Measurements from ENCODE around the gene UCN2.

The UCN2 gene

DNA sequence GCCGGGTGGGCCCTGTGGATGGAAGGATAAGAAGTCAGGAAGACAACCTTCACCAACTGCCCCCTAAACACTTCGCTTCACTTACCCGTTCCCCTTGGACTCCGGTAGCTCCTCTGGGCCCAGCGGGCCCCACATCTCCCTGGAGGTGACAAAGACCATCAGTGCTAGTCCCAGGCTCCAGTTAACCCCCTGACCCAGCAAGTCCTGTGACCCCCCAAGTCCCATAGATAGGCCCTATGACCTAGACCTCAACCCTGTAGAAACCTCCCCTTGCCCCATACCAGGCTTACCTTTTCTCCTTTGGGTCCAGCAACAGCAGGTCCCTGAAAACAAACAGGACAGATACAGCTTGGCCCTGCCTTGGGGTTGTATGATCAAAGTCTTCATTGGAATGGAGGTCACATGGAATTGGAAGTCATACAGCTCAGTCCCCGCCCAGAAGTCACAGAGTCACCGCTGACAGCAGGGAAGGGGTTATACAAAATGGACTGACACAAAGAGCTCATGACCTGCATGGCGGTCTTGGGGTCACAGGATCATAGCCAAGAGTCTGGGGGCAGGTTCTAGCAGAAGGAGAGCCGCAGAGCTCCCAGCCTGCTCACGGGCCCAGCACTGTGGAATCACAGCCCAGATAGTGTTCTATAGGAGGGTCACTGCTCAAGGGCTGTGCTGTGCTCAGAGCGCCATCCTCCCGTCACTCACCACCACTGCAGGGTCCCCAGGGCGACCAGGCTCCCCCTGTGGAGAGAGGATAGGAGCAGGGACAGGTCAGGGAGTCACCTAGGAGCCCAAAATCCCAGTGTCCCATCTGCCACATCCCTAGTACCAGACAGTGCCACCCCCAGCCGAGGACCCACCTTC lies 18.3 kb upstream of the UCN2 start:
- DNase-seq (ENCODE audit: low spot score in 2 of 2) (no peak), ATAC-seq (replicated peaks; ENCODE audit: extremely low read depth, poor library complexity, severe bottlenecking) (no peak)
- no peak overlapping the region for H3K27ac Mint-ChIP-seq (ENCODE audit: low read depth)
- no peaks in the 10 kb centered on the region for H3K4me1 Mint-ChIP-seq
- H3K9me3 Mint-ChIP-seq = no peaks in the 10 kb centered on the region
- H3K36me3 Mint-ChIP-seq (ENCODE audit: insufficient read depth) = peaks cover 1% of the 10 kb centered on the region
- H3K27me3 Mint-ChIP-seq = peaks cover 19% of the 10 kb centered on the region
- H3K4me3 Mint-ChIP-seq = no peak overlapping the region

DNA sequence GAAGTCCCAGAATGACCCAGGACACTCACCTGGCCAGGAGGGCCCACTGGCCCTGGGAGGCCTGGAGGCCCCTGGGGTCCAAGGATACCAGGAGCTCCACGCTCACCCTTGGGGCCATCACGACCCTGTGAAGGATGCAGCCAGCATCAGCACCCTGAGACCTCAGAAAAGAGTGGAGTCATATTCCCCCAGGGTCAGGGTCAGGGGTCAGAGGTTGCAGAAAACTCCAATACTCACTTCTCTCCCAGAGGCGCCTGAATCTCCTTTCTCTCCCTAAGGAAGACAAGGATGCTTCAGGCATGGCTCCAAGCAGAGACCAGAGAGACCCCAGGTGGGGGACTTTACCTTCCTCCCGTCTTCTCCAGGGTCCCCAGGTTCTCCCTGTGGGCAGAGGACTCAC lies 13.1 kb upstream of the UCN2 start:
- Mint-ChIP-seq H3K36me3 (ENCODE audit: insufficient read depth) (peaks cover 1% of the 10 kb centered on the region), H3K27me3 (peaks cover 11% of the 10 kb centered on the region), H3K27ac (ENCODE audit: low read depth) (no peak overlapping the region), H3K9me3 (no peaks in the 10 kb centered on the region), H3K4me1 (no peaks in the 10 kb centered on the region), H3K4me3 (no peak overlapping the region)
- no peak for ATAC-seq (replicated peaks; ENCODE audit: extremely low read depth, poor library complexity, severe bottlenecking)
- DNase-seq (ENCODE audit: low spot score in 2 of 2) = no peak

DNA sequence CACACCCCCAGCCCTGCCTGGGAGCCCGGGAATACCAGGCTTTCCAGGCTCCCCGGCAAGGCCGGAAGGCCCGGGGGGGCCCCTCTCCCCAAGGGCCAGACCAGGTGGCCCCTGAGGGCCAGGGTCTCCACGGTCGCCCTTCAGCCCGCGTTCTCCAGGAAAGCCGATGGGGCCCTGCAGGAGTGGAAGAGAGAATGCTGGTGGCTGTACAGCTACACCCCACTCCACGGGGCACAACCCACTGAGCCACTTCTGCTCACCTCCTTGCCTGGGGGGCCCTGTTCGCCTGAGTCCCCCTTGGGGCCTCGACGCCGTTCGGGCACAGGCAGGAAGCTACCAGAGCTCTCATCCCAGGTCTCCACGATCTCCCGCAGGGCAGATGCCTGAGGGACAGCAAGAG lies 11.8 kb upstream of the UCN2 start:
- no peak overlapping the region for H3K4me3 Mint-ChIP-seq
- no peaks in the 10 kb centered on the region for H3K36me3 Mint-ChIP-seq (ENCODE audit: insufficient read depth)
- H3K27ac Mint-ChIP-seq (ENCODE audit: low read depth) = no peak overlapping the region
- peaks cover 3% of the 10 kb centered on the region for H3K27me3 Mint-ChIP-seq
- ATAC-seq (replicated peaks; ENCODE audit: extremely low read depth, poor library complexity, severe bottlenecking) (no peak), DNase-seq (ENCODE audit: low spot score in 2 of 2) (no peak)
- H3K9me3 Mint-ChIP-seq = no peaks in the 10 kb centered on the region
- no peaks in the 10 kb centered on the region for H3K4me1 Mint-ChIP-seq

DNA sequence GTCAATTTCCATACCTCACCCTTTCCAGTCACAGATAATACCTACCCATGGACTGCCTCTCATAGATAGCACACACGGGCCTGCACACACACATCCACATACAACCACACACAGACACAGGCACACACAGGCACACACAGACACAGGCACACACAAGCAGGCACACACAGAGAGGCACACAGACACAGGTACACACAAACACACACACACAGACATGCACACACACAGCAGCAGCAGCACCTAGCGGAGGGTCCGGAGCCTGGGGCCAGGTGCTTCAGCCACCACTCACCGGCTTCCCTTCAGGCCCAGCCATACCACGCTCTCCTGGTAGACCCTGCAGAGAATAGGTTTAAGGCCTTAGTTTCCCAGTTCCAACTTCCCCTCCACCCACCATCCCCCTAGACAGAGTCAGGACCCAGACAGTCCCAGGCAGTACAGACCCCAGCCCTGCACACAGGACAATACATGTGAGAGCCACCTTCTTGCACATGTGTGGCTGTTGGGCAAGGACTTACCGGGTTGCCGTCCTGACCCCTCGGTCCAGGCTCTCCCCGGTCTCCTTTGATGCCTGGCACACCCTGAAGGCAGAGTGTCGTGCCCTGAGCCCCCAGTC lies 10.5 kb upstream of the UCN2 start:
- Mint-ChIP-seq H3K27me3 (no peaks in the 10 kb centered on the region), H3K9me3 (no peaks in the 10 kb centered on the region), H3K27ac (ENCODE audit: low read depth) (no peak overlapping the region), H3K4me1 (no peaks in the 10 kb centered on the region), H3K36me3 (ENCODE audit: insufficient read depth) (no peaks in the 10 kb centered on the region), H3K4me3 (no peak overlapping the region)
- DNase-seq (ENCODE audit: low spot score in 2 of 2) (no peak), ATAC-seq (replicated peaks; ENCODE audit: extremely low read depth, poor library complexity, severe bottlenecking) (no peak)

DNA sequence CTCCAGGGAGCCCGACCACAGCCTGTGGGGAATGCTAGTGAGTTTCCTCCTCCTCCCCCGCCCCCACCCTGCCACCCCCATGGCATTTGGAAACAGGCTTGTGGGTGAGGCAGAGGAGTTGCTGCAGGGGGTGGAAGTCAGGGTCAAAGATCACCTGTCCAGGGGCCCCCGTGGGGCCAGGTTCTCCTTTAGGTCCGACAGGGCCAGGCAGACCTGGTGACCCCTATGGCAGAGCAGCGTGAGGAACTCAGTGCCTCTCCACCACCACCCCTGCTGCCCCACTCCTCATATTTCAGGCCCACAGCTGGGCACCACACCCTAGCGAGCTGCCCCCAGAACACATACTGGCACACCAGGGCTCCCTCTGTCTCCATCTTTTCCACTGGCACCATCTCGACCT lies 8.9 kb upstream of the UCN2 start:
- H3K9me3 Mint-ChIP-seq = no peaks in the 10 kb centered on the region
- H3K27me3 Mint-ChIP-seq = no peaks in the 10 kb centered on the region
- ATAC-seq (replicated peaks; ENCODE audit: extremely low read depth, poor library complexity, severe bottlenecking) = no peak
- H3K4me3 Mint-ChIP-seq = no peak overlapping the region
- H3K4me1 Mint-ChIP-seq = no peaks in the 10 kb centered on the region
- no peaks in the 10 kb centered on the region for H3K36me3 Mint-ChIP-seq (ENCODE audit: insufficient read depth)
- DNase-seq (ENCODE audit: low spot score in 2 of 2) = no peak
- peak overlapping the region; percentile 74 for H3K27ac Mint-ChIP-seq (ENCODE audit: low read depth)

DNA sequence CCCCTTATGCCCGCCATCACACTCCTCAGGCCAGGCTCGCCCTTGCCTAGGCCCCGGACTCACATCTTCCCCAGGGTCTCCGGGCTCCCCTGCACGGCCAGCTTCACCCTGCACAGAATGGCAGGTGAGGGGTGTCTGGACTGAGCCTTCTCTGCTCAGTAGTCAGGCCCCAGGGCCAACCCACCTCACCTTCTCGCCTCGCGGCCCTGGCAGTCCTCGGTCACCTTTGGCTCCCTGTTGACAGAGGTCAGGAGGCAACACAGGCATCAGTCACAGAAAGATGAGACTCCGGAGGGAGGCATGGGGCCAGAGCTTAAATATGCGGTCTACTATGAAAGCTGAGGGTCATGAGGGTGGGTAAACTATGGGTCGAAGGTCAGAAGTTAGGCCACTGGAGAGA lies 8.4 kb upstream of the UCN2 start:
- DNase-seq (ENCODE audit: low spot score in 2 of 2) (no peak), ATAC-seq (replicated peaks; ENCODE audit: extremely low read depth, poor library complexity, severe bottlenecking) (no peak)
- Mint-ChIP-seq H3K27me3 (no peaks in the 10 kb centered on the region), H3K36me3 (ENCODE audit: insufficient read depth) (no peaks in the 10 kb centered on the region), H3K4me1 (no peaks in the 10 kb centered on the region), H3K9me3 (no peaks in the 10 kb centered on the region), H3K27ac (ENCODE audit: low read depth) (no peak overlapping the region), H3K4me3 (no peak overlapping the region)

DNA sequence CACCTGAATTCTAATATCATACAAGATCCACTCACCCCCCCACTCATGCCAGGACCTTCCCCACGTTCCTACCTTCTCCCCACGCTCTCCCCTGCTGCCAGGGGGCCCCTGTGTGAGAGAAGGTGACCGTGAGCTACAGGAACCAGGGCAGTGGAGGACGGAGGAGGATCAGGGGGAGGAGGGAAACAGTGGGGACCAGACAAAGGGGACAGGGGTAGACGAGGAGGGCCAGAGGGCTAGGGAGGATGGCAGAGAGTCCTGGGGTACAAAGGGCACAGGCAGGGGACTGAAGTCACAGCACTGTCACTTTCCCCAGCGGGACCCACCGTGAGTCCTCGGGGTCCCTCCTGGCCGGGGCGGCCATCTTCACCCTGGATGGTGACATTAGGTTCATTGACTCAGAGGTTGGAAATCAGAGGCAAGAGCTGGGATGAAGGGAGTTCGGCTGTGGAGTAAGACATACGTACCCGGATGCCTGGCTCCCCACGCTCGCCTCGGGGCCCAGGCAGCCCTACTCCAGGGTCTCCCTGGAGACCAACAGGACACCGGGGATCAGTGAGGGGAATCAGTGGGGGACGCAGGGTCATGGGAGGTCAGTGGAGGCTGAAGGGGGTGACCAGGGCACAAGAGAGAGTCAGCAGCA lies 6.3 kb upstream of the UCN2 start:
- DNase-seq (ENCODE audit: low spot score in 2 of 2) = no peak
- Mint-ChIP-seq H3K4me3 (no peak overlapping the region), H3K27ac (ENCODE audit: low read depth) (no peak overlapping the region), H3K36me3 (ENCODE audit: insufficient read depth) (no peaks in the 10 kb centered on the region), H3K9me3 (no peaks in the 10 kb centered on the region), H3K27me3 (no peaks in the 10 kb centered on the region), H3K4me1 (no peaks in the 10 kb centered on the region)
- no peak for ATAC-seq (replicated peaks; ENCODE audit: extremely low read depth, poor library complexity, severe bottlenecking)

DNA sequence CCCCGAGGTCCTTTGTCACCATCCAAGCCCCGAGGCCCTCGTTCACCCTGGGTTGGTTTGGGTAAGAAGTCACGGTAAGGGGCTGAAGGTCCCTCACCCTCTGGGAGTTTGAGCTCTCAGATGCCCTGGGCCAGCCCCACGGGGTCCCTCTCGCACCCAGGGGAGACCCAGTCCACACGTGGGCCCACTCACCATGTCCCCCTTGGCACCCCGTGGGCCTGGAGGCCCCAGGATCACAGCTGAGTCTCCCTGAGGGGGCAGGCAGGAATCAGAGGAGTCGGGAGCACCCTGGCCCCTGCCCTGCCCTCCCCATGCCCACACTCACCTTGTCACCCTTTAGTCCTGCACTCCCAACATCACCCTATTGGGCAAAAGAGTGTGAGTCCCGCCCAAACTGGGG lies 5.8 kb upstream of the UCN2 start:
- H3K4me3 Mint-ChIP-seq = no peak overlapping the region
- ATAC-seq (replicated peaks; ENCODE audit: extremely low read depth, poor library complexity, severe bottlenecking) = no peak
- no peaks in the 10 kb centered on the region for H3K27me3 Mint-ChIP-seq
- H3K27ac Mint-ChIP-seq (ENCODE audit: low read depth) = peak overlapping the region; percentile 17
- DNase-seq (ENCODE audit: low spot score in 2 of 2) = no peak
- H3K36me3 Mint-ChIP-seq (ENCODE audit: insufficient read depth) = no peaks in the 10 kb centered on the region
- H3K9me3 Mint-ChIP-seq = no peaks in the 10 kb centered on the region
- no peaks in the 10 kb centered on the region for H3K4me1 Mint-ChIP-seq

DNA sequence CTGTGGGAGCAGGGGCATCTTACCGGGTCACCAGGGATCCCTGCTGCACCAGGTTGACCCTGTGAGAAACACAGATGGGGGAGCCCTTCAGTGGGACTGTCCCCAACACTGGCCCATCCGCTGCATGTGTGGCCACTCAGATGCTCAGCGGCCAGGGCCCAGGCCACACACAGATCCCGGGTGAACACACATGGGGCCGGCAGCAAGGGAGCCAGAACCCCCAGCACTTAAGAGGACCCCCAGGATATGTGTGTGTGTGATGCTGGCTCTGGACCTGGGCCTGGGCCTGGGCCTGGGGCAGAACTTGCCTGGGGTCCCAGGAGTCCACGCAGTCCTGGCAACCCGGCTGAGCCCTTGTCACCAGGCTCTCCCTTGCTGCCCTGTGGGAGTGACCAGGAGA lies 4.9 kb upstream of the UCN2 start:
- no peaks in the 10 kb centered on the region for H3K4me1 Mint-ChIP-seq
- no peak for DNase-seq (ENCODE audit: low spot score in 2 of 2)
- H3K27me3 Mint-ChIP-seq = no peaks in the 10 kb centered on the region
- no peaks in the 10 kb centered on the region for H3K36me3 Mint-ChIP-seq (ENCODE audit: insufficient read depth)
- H3K27ac Mint-ChIP-seq (ENCODE audit: low read depth) = no peak overlapping the region
- ATAC-seq (replicated peaks; ENCODE audit: extremely low read depth, poor library complexity, severe bottlenecking) = no peak
- no peaks in the 10 kb centered on the region for H3K9me3 Mint-ChIP-seq
- H3K4me3 Mint-ChIP-seq = no peak overlapping the region

DNA sequence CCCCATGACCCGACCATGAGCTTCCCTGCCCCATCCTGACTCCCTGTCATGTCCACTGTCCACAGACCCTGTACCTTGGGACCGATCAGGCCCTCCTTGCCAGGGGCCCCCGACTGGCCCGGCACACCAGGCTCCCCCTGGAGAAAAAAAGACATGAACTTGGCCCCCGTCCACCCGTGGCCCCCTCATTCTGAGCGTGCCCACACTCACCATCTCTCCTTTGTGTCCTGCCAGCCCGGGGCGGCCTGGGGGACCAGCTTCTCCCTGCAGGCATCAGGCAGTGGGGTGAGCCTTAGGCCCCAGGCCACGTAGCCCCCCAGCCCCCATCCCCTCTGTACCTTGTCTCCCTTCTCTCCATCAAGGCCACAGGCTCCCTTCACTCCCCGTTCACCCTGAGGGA lies 3.9 kb upstream of the UCN2 start:
- H3K27me3 Mint-ChIP-seq = no peaks in the 10 kb centered on the region
- ATAC-seq (replicated peaks; ENCODE audit: extremely low read depth, poor library complexity, severe bottlenecking) (no peak), DNase-seq (ENCODE audit: low spot score in 2 of 2) (no peak)
- H3K4me3 Mint-ChIP-seq = no peak overlapping the region
- H3K9me3 Mint-ChIP-seq = no peaks in the 10 kb centered on the region
- peak overlapping the region; percentile 52 for H3K27ac Mint-ChIP-seq (ENCODE audit: low read depth)
- H3K36me3 Mint-ChIP-seq (ENCODE audit: insufficient read depth) = no peaks in the 10 kb centered on the region
- H3K4me1 Mint-ChIP-seq = peaks cover 6% of the 10 kb centered on the region

DNA sequence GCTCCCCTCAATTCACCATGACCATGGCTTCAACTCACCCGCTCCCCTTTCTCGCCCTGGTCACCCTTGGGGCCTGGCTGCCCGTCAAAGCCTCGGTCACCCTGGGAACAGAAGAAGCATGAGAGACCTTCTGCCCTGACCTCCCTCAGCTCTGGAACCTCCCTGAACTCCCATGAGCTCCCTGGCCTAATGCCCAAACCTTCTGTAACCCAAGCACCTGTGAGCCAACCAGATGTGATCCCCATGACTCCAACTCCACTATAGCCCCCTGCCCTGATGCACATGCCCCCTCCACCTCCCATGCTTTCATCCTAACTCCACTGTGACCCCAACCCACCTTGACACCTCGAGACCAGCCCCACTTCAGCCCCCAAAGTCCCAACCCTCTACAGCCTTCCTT lies 3.5 kb upstream of the UCN2 start:
- DNase-seq (ENCODE audit: low spot score in 2 of 2) (no peak), ATAC-seq (replicated peaks; ENCODE audit: extremely low read depth, poor library complexity, severe bottlenecking) (no peak)
- peaks cover 6% of the 10 kb centered on the region for H3K4me1 Mint-ChIP-seq
- H3K27ac Mint-ChIP-seq (ENCODE audit: low read depth) = peak overlapping the region; percentile 52
- no peaks in the 10 kb centered on the region for H3K36me3 Mint-ChIP-seq (ENCODE audit: insufficient read depth)
- no peaks in the 10 kb centered on the region for H3K9me3 Mint-ChIP-seq
- no peaks in the 10 kb centered on the region for H3K27me3 Mint-ChIP-seq
- H3K4me3 Mint-ChIP-seq = no peak overlapping the region

DNA sequence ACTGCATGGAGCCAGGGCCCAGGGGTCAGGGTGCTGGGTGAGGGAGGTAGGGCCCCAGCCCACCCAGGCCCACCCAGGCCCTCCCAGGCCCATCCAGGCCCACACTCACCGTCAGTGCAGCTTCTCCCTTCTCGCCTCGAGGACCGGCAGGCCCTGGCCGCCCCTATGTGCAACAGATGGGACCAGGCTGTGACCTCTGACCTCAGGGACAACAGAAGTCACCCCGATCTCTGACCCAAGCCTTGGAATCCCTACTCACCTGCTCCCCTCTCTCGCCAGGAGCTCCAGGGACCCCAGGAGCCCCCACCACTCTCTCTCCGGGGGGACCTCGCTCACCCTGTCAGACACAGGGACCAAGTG lies 2.8 kb upstream of the UCN2 start:
- ATAC-seq (replicated peaks; ENCODE audit: extremely low read depth, poor library complexity, severe bottlenecking) (no peak), DNase-seq (ENCODE audit: low spot score in 2 of 2) (no peak)
- no peaks in the 10 kb centered on the region for H3K36me3 Mint-ChIP-seq (ENCODE audit: insufficient read depth)
- no peak overlapping the region for H3K4me3 Mint-ChIP-seq
- peaks cover 6% of the 10 kb centered on the region for H3K4me1 Mint-ChIP-seq
- H3K27me3 Mint-ChIP-seq = no peaks in the 10 kb centered on the region
- H3K27ac Mint-ChIP-seq (ENCODE audit: low read depth) = no peak overlapping the region
- H3K9me3 Mint-ChIP-seq = no peaks in the 10 kb centered on the region
